Thyroid gland (tissue), 4 donors: ENCODE data around the gene CIITA.

Experiments
- POLR2A ChIP-seq, 2 donors: fragments of 450-650 bp; IDR thresholded peaks; one replicate each; pipeline ENCODE4 v1.6.1; 2017; ENCODE audit warnings: antibody characterized with exemption in 2 of 2, mild to moderate bottlenecking in 2 of 2, moderate library complexity in 1 of 2
- TF ChIP-seq, protein P1 (sequence below), 6 experiments: fragments of 200-600 bp in 3 of 6; fragments of 450-650 bp in 3 of 6; sonication (generic) in 3 of 6; IDR thresholded peaks; one replicate each; pipeline ENCODE4 v1.5.1; 2016 to 2019; ENCODE audit warnings: antibody characterized with exemption in 6 of 6, mild to moderate bottlenecking in 2 of 6, inconsistent platforms in 1 of 6, moderate library complexity in 1 of 6

DNA sequence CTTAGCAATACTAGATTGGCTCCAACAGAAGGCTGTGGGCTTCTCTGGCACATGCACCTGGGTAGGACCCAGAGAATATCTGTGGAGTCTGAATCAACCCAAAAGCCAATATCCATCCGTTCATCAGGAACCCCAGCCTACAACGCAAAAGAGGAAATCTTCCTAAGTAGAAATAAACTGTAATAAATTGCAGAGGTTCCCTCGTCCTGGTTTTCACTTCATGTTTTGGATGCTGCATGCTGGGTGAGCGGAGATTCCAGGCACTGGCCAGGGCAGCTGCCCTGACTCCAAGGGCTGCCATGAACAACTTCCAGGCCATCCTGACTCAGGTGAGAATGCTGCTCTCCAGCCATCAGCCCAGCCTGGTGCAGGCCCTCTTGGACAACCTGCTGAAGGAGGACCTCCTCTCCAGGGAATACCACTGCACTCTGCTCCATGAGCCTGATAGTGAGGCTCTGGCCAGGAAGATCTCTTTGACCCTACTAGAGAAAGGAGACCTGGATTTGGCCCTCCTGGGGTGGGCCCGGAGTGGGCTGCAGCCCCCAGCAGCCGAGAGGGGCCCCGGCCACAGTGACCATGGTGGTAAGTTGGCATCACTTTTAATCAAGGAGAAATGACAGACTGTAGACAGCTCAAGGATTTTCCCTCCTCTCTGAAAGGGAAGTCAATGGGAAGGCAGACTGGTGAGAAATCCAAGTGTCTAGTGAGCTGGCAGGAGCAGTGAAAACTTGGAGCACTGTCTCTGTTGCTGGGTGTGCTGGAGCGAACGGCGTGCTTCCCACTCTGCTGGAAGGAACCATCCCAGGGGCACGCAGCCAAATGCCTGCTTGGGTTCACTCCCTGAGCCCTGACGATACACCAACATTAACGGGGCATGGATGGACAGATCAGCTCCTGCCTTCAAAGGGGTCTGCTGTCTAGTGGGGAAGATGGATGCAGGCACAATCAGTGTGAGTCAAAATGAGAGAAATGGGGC, 10.7 kb upstream of the CIITA start:
- no peak for TF ChIP-seq POLR2A (IDR thresholded peaks at IDR 0.05)
- TF ChIP-seq, protein P1, sequence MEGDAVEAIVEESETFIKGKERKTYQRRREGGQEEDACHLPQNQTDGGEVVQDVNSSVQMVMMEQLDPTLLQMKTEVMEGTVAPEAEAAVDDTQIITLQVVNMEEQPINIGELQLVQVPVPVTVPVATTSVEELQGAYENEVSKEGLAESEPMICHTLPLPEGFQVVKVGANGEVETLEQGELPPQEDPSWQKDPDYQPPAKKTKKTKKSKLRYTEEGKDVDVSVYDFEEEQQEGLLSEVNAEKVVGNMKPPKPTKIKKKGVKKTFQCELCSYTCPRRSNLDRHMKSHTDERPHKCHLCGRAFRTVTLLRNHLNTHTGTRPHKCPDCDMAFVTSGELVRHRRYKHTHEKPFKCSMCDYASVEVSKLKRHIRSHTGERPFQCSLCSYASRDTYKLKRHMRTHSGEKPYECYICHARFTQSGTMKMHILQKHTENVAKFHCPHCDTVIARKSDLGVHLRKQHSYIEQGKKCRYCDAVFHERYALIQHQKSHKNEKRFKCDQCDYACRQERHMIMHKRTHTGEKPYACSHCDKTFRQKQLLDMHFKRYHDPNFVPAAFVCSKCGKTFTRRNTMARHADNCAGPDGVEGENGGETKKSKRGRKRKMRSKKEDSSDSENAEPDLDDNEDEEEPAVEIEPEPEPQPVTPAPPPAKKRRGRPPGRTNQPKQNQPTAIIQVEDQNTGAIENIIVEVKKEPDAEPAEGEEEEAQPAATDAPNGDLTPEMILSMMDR (IDR thresholded peaks at IDR 0.05): no peak
